Trophoblast cell (in vitro differentiated cells and primary cell): Measurements from ENCODE around the gene MS4A4E.
"Not testable (repeated sequence)": the region's sequence is repeated elsewhere in the genome, so short reads cannot be mapped to it uniquely, and the experiment has no call there.

Experiments used
- DNase-seq, 2 donors: peaks; one replicate each; pipeline ENCODE4 v3.0.0-alpha.2; 2016
- H2AFZ ChIP-seq: 2 replicates; pipeline ENCODE4 v1.6.1; 2013; ENCODE audit warnings: low read length, moderate library complexity, mild to moderate bottlenecking; ENCODE audit not compliant: insufficient read depth, poor library complexity
- H2AK5ac ChIP-seq: 2 replicates; pipeline ENCODE4 v1.6.1; 2013; ENCODE audit warnings: mild to moderate bottlenecking, low read length
- H2BK120ac ChIP-seq: 2 replicates; pipeline ENCODE4 v1.6.1; 2013; ENCODE audit warnings: low read length, mild to moderate bottlenecking, moderate library complexity; ENCODE audit not compliant: insufficient read depth, poor library complexity
- H2BK12ac ChIP-seq: 2 replicates; pipeline ENCODE4 v1.6.1; 2013; ENCODE audit warnings: mild to moderate bottlenecking, low read length, moderate library complexity
- H2BK5ac ChIP-seq: 2 replicates; pipeline ENCODE4 v1.6.1; 2013; ENCODE audit warnings: low read length, low read depth, moderate library complexity, mild to moderate bottlenecking; ENCODE audit not compliant: poor library complexity
- H3K14ac ChIP-seq: 2 replicates; pipeline ENCODE4 v1.6.1; 2013; ENCODE audit warnings: mild to moderate bottlenecking, low read length
- H3K18ac ChIP-seq: 2 replicates; pipeline ENCODE4 v1.6.1; 2013; ENCODE audit warnings: mild to moderate bottlenecking, low read length
- H3K23ac ChIP-seq: 2 replicates; pipeline ENCODE4 v1.6.1; 2013; ENCODE audit warnings: low read length
- H3K27ac ChIP-seq: 2 replicates; pipeline ENCODE4 v1.5.1; 2013; ENCODE audit warnings: low read depth, mild to moderate bottlenecking, inconsistent platforms, low read length, moderate library complexity
- H3K27me3 ChIP-seq: 2 replicates; pipeline ENCODE4 v1.6.1; 2013; ENCODE audit warnings: inconsistent platforms, mild to moderate bottlenecking, low read length, moderate library complexity; ENCODE audit not compliant: insufficient read depth
- H3K36me3 ChIP-seq, 2 experiments: 1 replicate in 1 of 2; 2 replicates in 1 of 2; pipeline ENCODE4 v1.6.1; 2013; ENCODE audit warnings: low read length in 2 of 2, mild to moderate bottlenecking in 2 of 2, moderate library complexity in 1 of 2; ENCODE audit not compliant: insufficient read depth in 2 of 2, control insufficient read depth in 1 of 2
- H3K4ac ChIP-seq: 2 replicates; pipeline ENCODE4 v1.6.1; 2013; ENCODE audit warnings: low read depth, mild to moderate bottlenecking, low read length, moderate library complexity
- H3K4me1 ChIP-seq, 2 experiments: 1 replicate in 1 of 2; 2 replicates in 1 of 2; pipeline ENCODE4 v1.6.1; 2013; ENCODE audit warnings: low read length in 2 of 2, mild to moderate bottlenecking in 2 of 2, moderate library complexity in 1 of 2; ENCODE audit not compliant: insufficient read depth in 2 of 2, control insufficient read depth in 1 of 2
- H3K4me2 ChIP-seq: 2 replicates; pipeline ENCODE4 v1.6.1; 2013; ENCODE audit warnings: inconsistent platforms, mild to moderate bottlenecking, low read length, moderate library complexity
- H3K4me3 ChIP-seq: 2 replicates; pipeline ENCODE4 v1.5.1; 2013; ENCODE audit warnings: mild to moderate bottlenecking, low read depth, low read length, inconsistent platforms
- H3K79me1 ChIP-seq: one replicate; pipeline ENCODE4 v1.6.1; 2013; ENCODE audit warnings: low read length
- H3K79me2 ChIP-seq: 2 replicates; pipeline ENCODE4 v1.6.1; 2013; ENCODE audit warnings: low read length, mild to moderate bottlenecking; ENCODE audit not compliant: control insufficient read depth, insufficient read depth, poor library complexity
- H3K9ac ChIP-seq: 2 replicates; pipeline ENCODE4 v1.6.1; 2013; ENCODE audit warnings: mild to moderate bottlenecking, low read length
- H3K9me3 ChIP-seq: 2 replicates; pipeline ENCODE4 v1.6.1; 2013; ENCODE audit warnings: low read depth, mild to moderate bottlenecking, control low read depth, inconsistent platforms, low read length; ENCODE audit not compliant: insufficient read depth
- H4K12ac ChIP-seq: 2 replicates; pipeline ENCODE4 v1.6.1; 2013; ENCODE audit warnings: low read depth, mild to moderate bottlenecking, low read length, moderate library complexity
- H4K8ac ChIP-seq: 2 replicates; pipeline ENCODE4 v1.6.1; 2013; ENCODE audit warnings: low read depth, mild to moderate bottlenecking, low read length, moderate library complexity
- H4K91ac ChIP-seq: one replicate; pipeline ENCODE4 v1.6.1; 2013; ENCODE audit warnings: low read depth, mild to moderate bottlenecking, low read length, moderate library complexity
- WGBS: extraction: QIAGEN DNeasy Blood & Tissue Kit; methylation state at CpG from one replicate; pipeline ENCODE4 v1.1.7; 2013; ENCODE audit warnings: missing lambda C conversion rate; ENCODE audit not compliant: insufficient read length, insufficient coverage; ENCODE audit errors: extremely low coverage; 5-methylcytosine and 5-hydroxymethylcytosine counted together

Gene MS4A4E

DNA sequence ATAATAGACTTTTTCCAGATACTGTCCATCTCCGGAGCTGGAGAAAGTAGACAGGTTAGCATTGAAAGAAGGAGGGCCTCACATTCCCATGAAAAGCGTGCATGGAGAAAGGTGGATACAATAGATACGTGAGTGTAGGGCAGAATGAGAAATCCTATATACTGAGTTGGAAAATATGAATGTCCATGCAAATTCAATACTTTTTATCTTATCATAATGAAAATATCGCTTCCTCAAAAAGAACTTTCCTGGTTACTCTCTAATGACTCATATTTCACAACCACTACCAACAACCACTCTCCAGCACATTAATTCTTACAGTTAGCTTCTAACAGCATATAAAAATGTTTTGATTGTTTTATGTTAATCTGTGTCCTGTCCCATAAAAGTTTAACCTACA is 38.0 kb downstream of the MS4A4E start:
- Histone ChIP-seq H3K18ac (no peak overlapping the region), H3K4me1 (no peaks in the 10 kb centered on the region), H3K14ac (no peak overlapping the region), H4K91ac (no peak overlapping the region), H2AK5ac (no peak overlapping the region), H2BK5ac (no peak overlapping the region), H3K36me3 (no peaks in the 10 kb centered on the region), H3K79me1 (no peaks in the 10 kb centered on the region), H3K4me3 (no peak overlapping the region), H3K79me2 (no peaks in the 10 kb centered on the region), H2BK120ac (no peak overlapping the region), H3K4me2 (no peak overlapping the region), H4K12ac (no peak overlapping the region), H3K9me3 (no peaks in the 10 kb centered on the region), H2BK12ac (no peak overlapping the region), H2AFZ (no peak overlapping the region), H3K27ac (no peak overlapping the region), H3K27me3 (no peaks in the 10 kb centered on the region), H4K8ac (no peak overlapping the region), H3K9ac (no peak overlapping the region), H3K4ac (no peak overlapping the region), H3K23ac (no peak overlapping the region)
- WGBS, result no CpG with 5 or more reads among the region's 4 CpGs
- no peak for DNase-seq

DNA sequence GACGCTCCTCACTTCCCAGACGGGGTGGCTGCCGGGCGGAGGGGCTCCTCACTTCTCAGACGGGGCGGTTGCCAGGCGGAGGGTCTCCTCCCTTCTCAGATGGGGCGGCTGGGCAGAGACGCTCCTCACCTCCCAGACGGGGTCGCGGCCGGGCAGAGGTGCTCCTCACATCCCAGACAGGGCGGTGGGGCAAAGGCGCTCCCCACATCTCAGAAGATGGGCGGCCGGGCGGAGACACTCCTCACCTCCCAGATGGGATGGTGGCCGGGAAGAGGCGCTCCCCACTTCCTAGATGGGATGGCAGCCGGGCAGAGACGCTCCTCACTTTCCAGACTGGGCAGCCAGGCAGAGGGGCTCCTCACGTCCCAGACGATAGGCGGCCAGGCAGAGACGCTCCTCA is 41.6 kb downstream of the MS4A4E start:
- H3K4me2 ChIP-seq, DNase-seq, H3K79me2 ChIP-seq, H3K4me1 ChIP-seq, H2AK5ac ChIP-seq, H3K79me1 ChIP-seq, H3K9ac ChIP-seq, H3K14ac ChIP-seq, H3K18ac ChIP-seq, H3K36me3 ChIP-seq, H3K4me3 ChIP-seq, H2BK120ac ChIP-seq, H2AFZ ChIP-seq, H3K23ac ChIP-seq, H3K27ac ChIP-seq, H4K12ac ChIP-seq, H3K27me3 ChIP-seq, H3K9me3 ChIP-seq, H3K4ac ChIP-seq, H2BK5ac ChIP-seq, H4K8ac ChIP-seq, H2BK12ac ChIP-seq, H4K91ac ChIP-seq: not testable (repeated sequence)
- no CpG with 5 or more reads among the region's 26 CpGs for WGBS

GRCh38 chr11:60197442-60197841 is 45.5 kb downstream of the MS4A4E start:
- Histone ChIP-seq H3K79me1 (no peaks in the 10 kb centered on the region), H3K27ac (no peak overlapping the region), H3K4me2 (no peak overlapping the region), H2BK5ac (no peak overlapping the region), H3K79me2 (no peaks in the 10 kb centered on the region), H2BK120ac (no peak overlapping the region), H2AK5ac (no peak overlapping the region), H2BK12ac (no peak overlapping the region), H3K4me1 (no peaks in the 10 kb centered on the region), H4K8ac (no peak overlapping the region), H3K9ac (no peak overlapping the region), H3K18ac (no peak overlapping the region), H3K4ac (no peak overlapping the region), H4K12ac (no peak overlapping the region), H3K4me3 (no peak overlapping the region), H4K91ac (no peak overlapping the region), H3K14ac (no peak overlapping the region), H3K27me3 (no peaks in the 10 kb centered on the region), H3K23ac (no peak overlapping the region), H3K9me3 (no peaks in the 10 kb centered on the region), H3K36me3 (no peaks in the 10 kb centered on the region), H2AFZ (no peak overlapping the region)
- DNase-seq, result no peak
- WGBS, result no CpG with 5 or more reads among the region's 1 CpG

DNA sequence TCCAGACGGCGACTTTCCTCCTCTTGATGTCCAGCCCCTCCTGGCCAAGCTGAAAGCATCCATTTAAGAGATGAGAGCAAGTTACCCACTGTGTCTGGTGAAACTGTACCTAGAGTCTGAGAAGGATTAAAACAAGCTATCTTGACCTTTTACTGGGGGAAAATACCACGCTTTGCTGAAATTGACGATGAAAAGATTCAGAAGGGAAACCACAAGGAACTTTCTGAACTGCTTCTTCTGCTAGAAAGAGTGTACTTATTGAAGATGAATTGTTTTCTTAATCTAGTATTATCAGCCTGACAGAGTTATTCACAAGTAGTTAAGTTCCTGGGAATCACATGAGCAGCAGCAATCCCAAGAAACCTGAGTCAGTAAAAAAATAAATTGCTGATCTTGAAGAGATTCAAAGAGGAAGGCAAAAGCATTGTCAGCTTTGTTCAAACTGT is 47.0 kb downstream of the MS4A4E start:
- DNase-seq, result no peak
- Histone ChIP-seq H3K14ac (no peak overlapping the region), H4K8ac (no peak overlapping the region), H3K4me1 (no peaks in the 10 kb centered on the region), H3K79me2 (no peaks in the 10 kb centered on the region), H3K23ac (no peak overlapping the region), H3K79me1 (no peaks in the 10 kb centered on the region), H3K4me2 (no peak overlapping the region), H2AK5ac (no peak overlapping the region), H3K18ac (no peak overlapping the region), H3K9me3 (no peaks in the 10 kb centered on the region), H2AFZ (no peak overlapping the region), H3K27me3 (no peaks in the 10 kb centered on the region), H2BK120ac (no peak overlapping the region), H3K36me3 (no peaks in the 10 kb centered on the region), H4K91ac (no peak overlapping the region), H3K9ac (no peak overlapping the region), H3K27ac (no peak overlapping the region), H3K4me3 (no peak overlapping the region), H2BK5ac (no peak overlapping the region), H4K12ac (no peak overlapping the region), H2BK12ac (no peak overlapping the region), H3K4ac (no peak overlapping the region)
- WGBS, result no CpG with 5 or more reads among the region's 4 CpGs
